GM12878 (cell line): ENCODE results near the gene GPI. TPM values are rescaled to one million over a fixed set of nuclear protein-coding genes. Genes with fewer than 3 reads are reported as not detected.

ENCODE experiments used
- ATAC-seq: fragments of 200-7000 bp; cut with Tn5 transposase; 3 replicates; pipeline ENCODE4 v1.9.1; 2020; ENCODE audit warnings: mild to moderate bottlenecking, moderate library complexity
- BruUV-seq: library from RNA; stranded (reverse); fragments of 400-500 nt; replicated peaks from 2 replicates; lab custom pipeline; 2021; lab: Mats Ljungman, UMichigan
- CTCF ChIA-PET: fragments of 300-600 bp; sonication (Branson Sonifier 250); formaldehyde crosslinking; extraction: SDS; loops from one replicate; lab custom pipeline; 2021; ENCODE audit warnings: inconsistent platforms; lab: Yijun Ruan, JAX
- POLR2A ChIA-PET: fragments of 350-600 bp; formaldehyde crosslinking; extraction: SDS; loops from one replicate; lab custom pipeline; 2021; ENCODE audit warnings: inconsistent platforms; lab: Charles Lee
- RAD21 ChIA-PET: fragments of 300-600 bp; sonication (Branson Sonifier 250); formaldehyde crosslinking; loops from one replicate; lab custom pipeline; 2023; ENCODE audit warnings: antibody characterized with exemption; ENCODE audit not compliant: unreplicated experiment; lab: Charles Lee
- SMC1A ChIA-PET: fragments of 300-600 bp; sonication (Branson Sonifier 250); formaldehyde crosslinking; loops from one replicate; lab custom pipeline; 2023; ENCODE audit not compliant: unreplicated experiment, uncharacterized antibody; lab: Charles Lee
- DNase-seq: peaks from one replicate; pipeline ENCODE4 v3.0.0-alpha.2; 2011; ENCODE audit warnings: low read depth, low spot score
- FAIRE-seq: peaks from 3 replicates; lab custom pipeline; 2011; peaks lifted over from hg19 to GRCh38; lab: Jason Lieb, UNC
- H2AFZ ChIP-seq: 2 replicates; pipeline ENCODE4 v1.6.0; 2011; ENCODE audit warnings: low read depth, low read length, control low read depth; ENCODE audit not compliant: control insufficient read depth
- H3K27ac ChIP-seq: 2 replicates; pipeline ENCODE4 v1.5.1; 2011; ENCODE audit warnings: control low read depth; ENCODE audit not compliant: control insufficient read depth, insufficient read depth
- H3K27me3 ChIP-seq, 2 experiments: replicated peaks in 1 of 2; 2 replicates each; pipeline versions ENCODE4 v1.6.0 to v1.6.1; 2011; ENCODE audit warnings: low read length in 1 of 2; ENCODE audit not compliant: control insufficient read depth in 2 of 2, insufficient read depth in 2 of 2
- H3K36me3 ChIP-seq, 2 experiments: 2 replicates each; pipeline ENCODE4 v1.5.1; 2011; ENCODE audit warnings: low read length in 1 of 2; ENCODE audit not compliant: control insufficient read depth in 2 of 2, insufficient read depth in 2 of 2
- H3K4me1 ChIP-seq: 2 replicates; pipeline ENCODE4 v1.6.1; 2011; ENCODE audit warnings: mild to moderate bottlenecking, low read length, moderate library complexity, mixed read lengths; ENCODE audit not compliant: control insufficient read depth, insufficient read depth
- H3K4me2 ChIP-seq: 2 replicates; pipeline ENCODE4 v1.6.0; 2011; ENCODE audit warnings: control low read depth; ENCODE audit not compliant: control insufficient read depth, insufficient read depth
- H3K4me3 ChIP-seq: fragments of 200-600 bp; sonication (generic); 2 replicates; pipeline ENCODE4 v1.5.1; 2016
- H3K79me2 ChIP-seq: 2 replicates; pipeline ENCODE4 v1.6.0; 2011; ENCODE audit warnings: low read length; ENCODE audit not compliant: control insufficient read depth, insufficient read depth
- H3K9ac ChIP-seq: 2 replicates; pipeline ENCODE4 v1.8.0; 2011; ENCODE audit warnings: low read length, control low read depth, mixed read lengths; ENCODE audit not compliant: control insufficient read depth, insufficient read depth
- H3K9me3 ChIP-seq: replicated peaks from 3 replicates; pipeline ENCODE4 v1.5.1; 2011; ENCODE audit warnings: mild to moderate bottlenecking, low read length; ENCODE audit not compliant: control insufficient read depth, insufficient read depth
- H4K20me1 ChIP-seq: 2 replicates; pipeline ENCODE4 v1.6.0; 2011; ENCODE audit not compliant: control insufficient read depth, insufficient read depth
- ESRRA ChIP-seq: IDR thresholded peaks from 2 replicates; pipeline ENCODE4 v1.6.1; 2012; ENCODE audit warnings: mild to moderate bottlenecking, low read length, improper control_type of control experiment
- ETV6 ChIP-seq, 2 experiments: fragments of 450-650 bp in 1 of 2; IDR thresholded peaks in 1 of 2; conservative IDR thresholded peaks in 1 of 2; 2 replicates each; pipeline ENCODE4 v1.6.1; 2014; ENCODE audit warnings: antibody characterized with exemption in 1 of 2, borderline replicate concordance in 1 of 2, low read depth in 1 of 2, mild to moderate bottlenecking in 1 of 2, moderate library complexity in 1 of 2
- HSF1 ChIP-seq: fragments of 150-350 bp; IDR thresholded peaks from 2 replicates; pipeline ENCODE4 v1.6.1; 2014; ENCODE audit warnings: mild to moderate bottlenecking, low read depth, low read length
- KLF5 ChIP-seq: fragments of 450-650 bp; IDR thresholded peaks from 2 replicates; pipeline ENCODE4 v1.6.1; 2014; ENCODE audit warnings: mild to moderate bottlenecking; ENCODE audit not compliant: partially characterized antibody
- PKNOX1 ChIP-seq: fragments of 450-650 bp; IDR thresholded peaks from 2 replicates; pipeline ENCODE4 v1.6.1; 2016; ENCODE audit warnings: mild to moderate bottlenecking
- RAD21 ChIP-seq: IDR thresholded peaks from 2 replicates; pipeline ENCODE4 v1.6.1; 2011; ENCODE audit warnings: mild to moderate bottlenecking, low read depth, low read length, moderate library complexity; ENCODE audit not compliant: insufficient read depth
- SMC3 ChIP-seq: IDR thresholded peaks from 2 replicates; pipeline ENCODE4 v1.6.1; 2011; ENCODE audit warnings: low read length, improper control_type of control experiment, borderline replicate concordance
- ZNF24 ChIP-seq: fragments of 450-650 bp; IDR thresholded peaks from 2 replicates; pipeline ENCODE4 v1.6.1; 2017; ENCODE audit warnings: antibody characterized with exemption, mild to moderate bottlenecking
- WGBS: methylation state at CpG from one replicate; pipeline ENCODE4 v1.1.6; 2016; ENCODE audit warnings: low lambda C conversion rate; ENCODE audit not compliant: insufficient replicate concordance, insufficient coverage; ENCODE audit errors: missing lambda C conversion rate; 5-methylcytosine and 5-hydroxymethylcytosine counted together
- in situ Hi-C: fragments of 300-500 bp; cut with MboI; formaldehyde crosslinking; loops from 9 replicates; pipeline ENCODE4 v1.14.3; 2018; ENCODE audit warnings: mixed read lengths
- intact Hi-C: fragments of 100-400 bp; cut with micrococcal nuclease; formaldehyde crosslinking; loops from one replicate; pipeline ENCODE4 v1.14.2; 2022; ENCODE audit not compliant: unreplicated experiment
- polyA plus RNA-seq, 11 experiments: library from polyadenylated mRNA; depleted of rRNA in 4 of 11; unstranded in 6 of 11; stranded (reverse) in 5 of 11; fragments of >200 nt; fragmentation: Nextera tagmentation in 4 of 11; fragmentation: Illumina TruSeq in 1 of 11; extraction: Ambion mirVana in 4 of 11; extraction: Trizol in 1 of 11; gene quantifications; 1 replicate in 1 of 11; 2 replicates in 10 of 11; pipeline versions ENCODE4 v1.2.1 to v1.2.3, GENCODE V29; 2011 to 2016; ENCODE audit warnings: inconsistent platforms in 2 of 11, missing spikeins in 2 of 11, low read depth in 1 of 11
- total RNA-seq, 4 experiments: library from RNA; depleted of rRNA in 3 of 4; stranded (reverse); fragments of >200 nt in 3 of 4; fragmentation: Illumina TruSeq in 1 of 4; extraction: Trizol in 1 of 4; gene quantifications; 2 replicates each; pipeline versions ENCODE4 v1.2.1 to v1.2.3, GENCODE V29; 2013 to 2021

Gene GPI
- total and polyA plus RNA-seq, 10 of the 15 experiments (the other 5 are each of a cell fraction or from before 2014, with no cell fraction given) = 124 to 400 (median 190) TPM

GRCh38 chr19:34363930-34364329 lies 1.1 kb upstream of the GPI start:
- in situ Hi-C loops = no loop called here
- ChIA-PET RAD21 (no interaction called here), POLR2A (no interaction called here), CTCF (interaction anchor here (0.9 kb wide), 1 partner anchor 17 kb away, joined by 3 read pairs; no protein-coding TSS in a partner anchor), SMC1A (interaction anchor here (1.2 to 1.6 kb wide), 3 partner anchors 21 to 68 kb away, joined by 3 to 5 read pairs (median 3); no protein-coding TSS in a partner anchor)
- Histone ChIP-seq H3K27ac (no peak overlapping the region), H3K36me3 (peaks cover 6 to 19% of the 10 kb centered on the region in 2 experiments), H3K4me2 (no peak overlapping the region), H4K20me1 (peaks cover 4% of the 10 kb centered on the region; the same call in 1 of the 2 replicates), H3K4me1 (peaks cover 24% of the 10 kb centered on the region), H3K9ac (no peak overlapping the region), H3K9me3 (no peaks in the 10 kb centered on the region), H3K79me2 (peaks cover 44% of the 10 kb centered on the region), H3K4me3 (peak overlapping the region; percentile 73; the same call in 1 of the 2 replicates), H2AFZ (no peak overlapping the region), H3K27me3 (no peaks in the 10 kb centered on the region)
- intact Hi-C loops = no loop called here
- FAIRE-seq = no peak
- ATAC-seq = no peak
- no peak for DNase-seq
- no peak for TF ChIP-seq KLF5
- TF ChIP-seq RAD21 = no peak
- TF ChIP-seq HSF1 = no peak
- no peak for TF ChIP-seq PKNOX1
- TF ChIP-seq SMC3 = no peak
- TF ChIP-seq ZNF24 = no peak
- no peak for TF ChIP-seq ESRRA
- no peak for TF ChIP-seq ETV6 (conservative IDR thresholded peaks at IDR 0.05 in 1 of 2, IDR thresholded peaks at IDR 0.05 in 1 of 2; ENCODE audit: borderline replicate concordance in 1 of 2, low read depth in 1 of 2)
- WGBS = 73% methylated on average over 5 of the region's 5 CpGs
- no TSS peak for BruUV-seq
